Activated CD4-positive, alpha-beta T cell treated with anti-CD3 and anti-CD28 coated beads for 36 hours (primary cell): ENCODE results near the gene ZNF581. TPM values are rescaled to one million over a fixed set of nuclear protein-coding genes. Genes with fewer than 3 reads are reported as not detected.

ENCODE experiments used
- ATAC-seq: fragments of 200-7000 bp; cut with Tn5 transposase; one replicate; pipeline ENCODE4 v1.10.0; 2021; ENCODE audit warnings: mild to moderate bottlenecking, moderate library complexity
- CTCF ChIA-PET: fragments of 350-600 bp; sonication (Branson Sonifier 250); formaldehyde crosslinking; loops from one replicate; lab custom pipeline; 2021; ENCODE audit warnings: antibody characterized with exemption; lab: Charles Lee
- POLR2A ChIA-PET: fragments of 350-600 bp; sonication (Branson Sonifier 250); formaldehyde crosslinking; loops from one replicate; lab custom pipeline; 2021; ENCODE audit warnings: antibody characterized with exemption, inconsistent platforms; lab: Charles Lee
- DNase-seq: peaks from one replicate; pipeline ENCODE4 v3.0.0-alpha.2; 2020
- H3K27ac Mint-ChIP-seq: one replicate; pipeline ENCODE4 v1.8.0; 2021; ENCODE audit warnings: mixed read lengths
- H3K27me3 Mint-ChIP-seq: one replicate; pipeline ENCODE4 v1.8.0; 2021; ENCODE audit warnings: mixed read lengths
- H3K36me3 Mint-ChIP-seq: one replicate; pipeline ENCODE4 v1.8.0; 2021; ENCODE audit warnings: low read depth, mixed read lengths
- H3K4me1 Mint-ChIP-seq: one replicate; pipeline ENCODE4 v1.8.0; 2021; ENCODE audit warnings: mixed read lengths
- H3K4me3 Mint-ChIP-seq: one replicate; pipeline ENCODE4 v1.8.0; 2021; ENCODE audit warnings: mild to moderate bottlenecking, moderate library complexity, mixed read lengths
- H3K9me3 Mint-ChIP-seq: one replicate; pipeline ENCODE4 v1.8.0; 2021; ENCODE audit warnings: low read depth, mixed read lengths
- intact Hi-C, 2 experiments: fragments of 100-400 bp; cut with DNase I in 1 of 2; cut with micrococcal nuclease in 1 of 2; formaldehyde crosslinking; loops; one replicate each; pipeline versions ENCODE4 v1.14.2 to v1.15.1; 2022 to 2024; cut with DNase I, micrococcal nuclease
- total RNA-seq, 2 experiments: library from RNA; stranded (reverse); gene quantifications; one replicate each; pipeline ENCODE4 v1.2.3, GENCODE V29; 2021

Gene ZNF581
- total RNA-seq, 2 experiments from 2014 or later = 18.9 to 26.9 TPM

DNA sequence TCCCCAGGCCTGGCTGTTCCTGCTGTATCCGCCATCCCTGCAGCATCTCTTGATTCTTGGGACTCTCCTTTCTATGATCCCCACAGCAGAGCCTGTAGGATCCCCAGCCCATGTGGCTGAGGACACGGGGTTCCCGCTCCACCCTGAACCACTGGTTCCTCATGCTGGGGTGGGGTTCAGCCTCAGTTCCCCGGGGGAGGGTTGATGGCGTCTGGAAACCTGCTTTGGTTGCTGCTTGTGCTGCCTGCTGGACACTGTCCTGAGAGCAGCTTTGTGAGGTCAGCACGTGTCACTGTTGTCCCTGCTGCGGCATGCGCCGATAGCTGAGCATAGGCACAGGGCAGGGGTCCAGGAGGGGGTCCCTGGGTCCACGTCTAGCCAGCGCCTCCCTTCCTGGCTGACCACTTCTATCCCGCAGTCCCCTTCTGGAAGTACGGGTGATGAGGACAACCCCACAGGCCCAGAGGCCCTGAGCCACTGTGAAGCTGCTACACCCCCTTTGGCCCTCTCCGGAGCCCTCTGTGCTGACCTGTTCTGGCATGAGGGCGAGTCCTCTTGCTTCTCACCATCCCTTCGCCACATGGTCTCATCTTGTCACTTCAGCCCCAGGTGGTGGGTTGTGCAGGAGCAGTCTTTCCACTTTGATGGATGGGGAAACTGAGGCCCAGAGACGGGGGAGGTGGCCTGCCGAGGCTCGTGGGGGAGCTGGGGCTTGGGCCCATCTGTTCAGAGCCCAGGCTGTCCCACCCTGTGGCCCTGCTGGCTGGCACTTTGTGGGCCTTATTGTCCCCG, 37.1 kb downstream of the ZNF581 start:
- ChIA-PET CTCF (no interaction called here), POLR2A (no interaction called here)
- no peak overlapping the region for H3K4me3 Mint-ChIP-seq
- no peak overlapping the region for H3K27ac Mint-ChIP-seq
- DNase-seq = no peak
- H3K36me3 Mint-ChIP-seq = peaks cover 48% of the 10 kb centered on the region
- no peak for ATAC-seq
- peaks cover 46% of the 10 kb centered on the region for H3K4me1 Mint-ChIP-seq
- intact Hi-C loops = no loop called here
- no peaks in the 10 kb centered on the region for H3K27me3 Mint-ChIP-seq
- H3K9me3 Mint-ChIP-seq = no peaks in the 10 kb centered on the region

- Mint-ChIP-seq H3K9me3 (no peaks in the 10 kb centered on the region), H3K4me1 (peaks cover 43% of the 10 kb centered on the region), H3K27me3 (no peaks in the 10 kb centered on the region), H3K36me3 (peaks cover 53% of the 10 kb centered on the region), H3K27ac (no peak overlapping the region), H3K4me3 (no peak overlapping the region)
- POLR2A ChIA-PET = no interaction called here
- intact Hi-C loops = no loop called here
- ATAC-seq (no peak), DNase-seq (no peak)
- CTCF ChIA-PET = interaction anchor here (0.6 to 0.8 kb wide), 2 partner anchors 25 to 82 kb away, joined by 3 read pairs; partner anchors contain the start of gene FIZ1
These were observed 38.0 kb downstream of the ZNF581 start for GRCh38 chr19:55681131-55682092.

DNA sequence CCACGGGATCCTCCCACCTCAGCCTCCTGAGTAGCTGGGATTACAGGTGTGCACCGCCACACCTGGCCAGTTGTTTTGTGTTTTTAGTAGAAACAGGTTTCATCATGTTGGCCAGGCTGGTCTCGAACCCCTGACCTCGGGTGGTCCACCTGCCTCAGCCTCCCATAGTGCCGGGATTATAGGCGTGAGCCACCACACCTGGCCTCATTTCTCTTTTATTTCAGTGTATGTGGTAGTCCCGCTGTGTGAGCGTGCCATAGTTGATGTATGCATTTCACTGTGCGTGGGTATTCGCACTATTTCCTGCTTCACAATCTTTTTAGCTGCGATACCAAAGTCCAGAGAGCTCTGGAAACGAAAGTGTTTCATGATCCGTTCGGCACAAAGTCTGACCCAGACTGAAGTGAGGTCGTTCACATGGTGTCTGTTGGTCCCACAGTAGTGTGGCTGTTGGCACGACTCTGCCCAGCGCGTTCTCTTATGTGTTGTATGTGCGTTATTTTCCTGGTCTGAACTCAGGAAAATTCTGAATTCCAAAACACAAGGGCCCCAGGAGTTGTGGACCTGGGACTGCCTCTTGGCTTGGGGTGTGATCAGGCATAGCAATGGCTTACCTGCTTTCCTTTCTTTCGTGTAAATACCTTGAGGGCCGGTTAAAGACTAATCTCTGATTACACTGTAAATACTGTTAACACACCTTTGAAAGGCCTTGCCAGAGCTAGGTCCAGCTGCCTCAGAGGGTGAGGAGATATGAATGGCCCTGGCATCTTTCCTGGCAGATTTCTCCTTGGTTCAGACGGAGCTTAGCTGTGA, 40.2 kb downstream of the ZNF581 start:
- CTCF ChIA-PET = no interaction called here
- no peaks in the 10 kb centered on the region for H3K9me3 Mint-ChIP-seq
- intact Hi-C loops = no loop called here
- POLR2A ChIA-PET = no interaction called here
- ATAC-seq (no peak), DNase-seq (no peak)
- peak overlapping the region; percentile 25 for H3K27ac Mint-ChIP-seq
- H3K4me1 Mint-ChIP-seq = peaks cover 23% of the 10 kb centered on the region
- peaks cover 40% of the 10 kb centered on the region for H3K36me3 Mint-ChIP-seq
- no peak overlapping the region for H3K4me3 Mint-ChIP-seq
- H3K27me3 Mint-ChIP-seq = no peaks in the 10 kb centered on the region

- peaks cover 10% of the 10 kb centered on the region for H3K4me1 Mint-ChIP-seq
- intact Hi-C loops = no loop called here
- no peaks in the 10 kb centered on the region for H3K27me3 Mint-ChIP-seq
- peaks cover 36% of the 10 kb centered on the region for H3K36me3 Mint-ChIP-seq
- ChIA-PET POLR2A (no interaction called here), CTCF (no interaction called here)
- H3K9me3 Mint-ChIP-seq = no peaks in the 10 kb centered on the region
- H3K27ac Mint-ChIP-seq = no peak overlapping the region
- no peak overlapping the region for H3K4me3 Mint-ChIP-seq
- ATAC-seq (no peak), DNase-seq (no peak)
These were observed 41.7 kb downstream of the ZNF581 start for GRCh38 chr19:55684946-55685681.

DNA sequence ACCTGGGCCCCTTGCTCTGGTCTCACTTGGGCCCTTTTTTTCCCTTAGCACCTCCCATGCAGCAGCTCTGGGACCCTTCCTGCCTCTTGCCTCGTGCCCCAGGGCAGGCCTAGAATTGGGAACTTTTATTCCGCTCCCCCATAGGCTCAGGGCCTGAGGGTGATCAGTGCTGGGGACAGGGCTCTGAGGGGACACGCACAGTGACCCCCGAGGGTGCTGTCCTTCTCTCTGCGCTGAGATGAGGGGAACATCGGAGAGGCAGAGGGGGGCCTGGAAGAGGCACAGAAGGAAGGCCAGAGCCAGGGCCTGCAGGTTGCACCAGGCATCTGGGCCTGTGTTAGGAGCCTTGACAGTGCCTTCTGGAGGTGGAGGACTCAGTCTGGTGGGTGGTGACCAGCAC, 42.3 kb downstream of the ZNF581 start:
- no peaks in the 10 kb centered on the region for H3K27me3 Mint-ChIP-seq
- ATAC-seq (no peak), DNase-seq (no peak)
- H3K4me3 Mint-ChIP-seq = no peak overlapping the region
- POLR2A ChIA-PET = no interaction called here
- CTCF ChIA-PET = no interaction called here
- peaks cover 6% of the 10 kb centered on the region for H3K4me1 Mint-ChIP-seq
- intact Hi-C loops = no loop called here
- H3K9me3 Mint-ChIP-seq = no peaks in the 10 kb centered on the region
- H3K27ac Mint-ChIP-seq = no peak overlapping the region
- peaks cover 37% of the 10 kb centered on the region for H3K36me3 Mint-ChIP-seq

GRCh38 chr19:55686311-55687050, 43.0 kb downstream of the ZNF581 start:
- DNase-seq (no peak), ATAC-seq (no peak)
- Mint-ChIP-seq H3K9me3 (no peaks in the 10 kb centered on the region), H3K36me3 (peaks cover 37% of the 10 kb centered on the region), H3K27me3 (no peaks in the 10 kb centered on the region), H3K4me3 (no peak overlapping the region), H3K4me1 (peaks cover 6% of the 10 kb centered on the region), H3K27ac (no peak overlapping the region)
- POLR2A ChIA-PET = no interaction called here
- CTCF ChIA-PET = no interaction called here
- intact Hi-C loops = no loop called here

- Mint-ChIP-seq H3K27me3 (no peaks in the 10 kb centered on the region), H3K36me3 (peaks cover 35% of the 10 kb centered on the region), H3K9me3 (no peaks in the 10 kb centered on the region), H3K27ac (no peak overlapping the region), H3K4me3 (no peak overlapping the region), H3K4me1 (peaks cover 6% of the 10 kb centered on the region)
- ChIA-PET CTCF (no interaction called here), POLR2A (no interaction called here)
- DNase-seq (no peak), ATAC-seq (no peak)
- intact Hi-C loops = no loop called here
These were observed 44.1 kb downstream of the ZNF581 start for GRCh38 chr19:55687281-55688201.

- H3K36me3 Mint-ChIP-seq = peaks cover 30% of the 10 kb centered on the region
- intact Hi-C loops = no loop called here
- CTCF ChIA-PET = no interaction called here
- H3K27ac Mint-ChIP-seq = no peak overlapping the region
- no peak overlapping the region for H3K4me3 Mint-ChIP-seq
- H3K27me3 Mint-ChIP-seq = no peaks in the 10 kb centered on the region
- peaks cover 5% of the 10 kb centered on the region for H3K4me1 Mint-ChIP-seq
- ATAC-seq = no peak
- POLR2A ChIA-PET = no interaction called here
- DNase-seq = no peak
- H3K9me3 Mint-ChIP-seq = no peaks in the 10 kb centered on the region
These were observed 45.2 kb downstream of the ZNF581 start for GRCh38 chr19:55688422-55689218.

GRCh38 chr19:55689411-55690108, 46.1 kb downstream of the ZNF581 start:
- Mint-ChIP-seq H3K4me1 (peaks cover 3% of the 10 kb centered on the region), H3K4me3 (no peak overlapping the region), H3K36me3 (peaks cover 30% of the 10 kb centered on the region), H3K27ac (no peak overlapping the region), H3K9me3 (no peaks in the 10 kb centered on the region), H3K27me3 (no peaks in the 10 kb centered on the region)
- intact Hi-C loops = no loop called here
- POLR2A ChIA-PET = interaction anchor here (0.6 kb wide), 1 partner anchor 1594 kb away, joined by 3 read pairs; no protein-coding TSS in a partner anchor
- no peak for DNase-seq
- CTCF ChIA-PET = no interaction called here
- no peak for ATAC-seq
